HG02852 (cell line): ENCODE measurements around the gene FHIT.
"Not testable (repeated sequence)": the region's sequence is repeated elsewhere in the genome, so short reads cannot be mapped to it uniquely, and the experiment has no call there.

Experiments
- ATAC-seq: cut with Tn5 transposase; IDR thresholded peaks from one replicate; pipeline ENCODE4 v1.9.1; 2021; ENCODE audit warnings: mild to moderate bottlenecking, moderate library complexity; ENCODE audit not compliant: unreplicated experiment

FHIT gene

DNA sequence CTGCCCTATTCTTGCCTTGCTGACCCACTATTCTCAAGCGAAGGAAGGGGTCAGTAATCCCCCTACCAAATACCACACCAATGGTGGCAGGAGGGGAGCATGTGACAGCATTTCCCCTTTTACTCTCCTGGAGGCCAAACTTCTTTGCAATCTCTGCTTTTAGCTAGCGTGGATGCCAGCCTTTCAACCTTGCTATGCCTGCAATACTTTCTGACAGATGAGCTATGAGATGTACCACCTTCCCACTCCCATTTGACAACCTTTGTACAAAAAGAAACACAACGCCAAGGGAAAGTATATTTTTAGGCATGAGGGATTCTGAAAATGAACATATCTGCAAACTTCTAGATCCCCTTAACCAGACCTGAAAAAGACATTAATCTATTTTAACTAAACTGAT lies 302.1 kb downstream of the FHIT start:
- ATAC-seq, result no peak

DNA sequence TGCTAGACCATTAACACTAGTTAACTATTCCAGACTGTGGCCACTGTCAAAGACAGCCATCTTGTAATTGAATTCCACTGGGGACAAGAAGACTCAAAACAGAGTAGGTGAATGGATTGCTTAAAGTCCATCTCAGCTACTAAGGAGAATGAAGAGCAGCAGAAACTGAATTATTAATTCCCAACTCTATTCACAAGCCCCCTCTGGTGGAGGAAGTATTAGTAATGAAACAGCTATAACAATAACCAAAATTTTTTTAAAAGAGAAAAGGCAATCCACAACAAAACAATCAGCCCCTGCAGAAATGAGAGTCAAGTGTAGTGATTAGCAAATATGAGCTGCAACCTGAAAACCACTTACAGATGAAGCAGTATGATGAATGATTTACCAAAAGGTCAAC lies 302.8 kb downstream of the FHIT start:
- no peak for ATAC-seq

DNA sequence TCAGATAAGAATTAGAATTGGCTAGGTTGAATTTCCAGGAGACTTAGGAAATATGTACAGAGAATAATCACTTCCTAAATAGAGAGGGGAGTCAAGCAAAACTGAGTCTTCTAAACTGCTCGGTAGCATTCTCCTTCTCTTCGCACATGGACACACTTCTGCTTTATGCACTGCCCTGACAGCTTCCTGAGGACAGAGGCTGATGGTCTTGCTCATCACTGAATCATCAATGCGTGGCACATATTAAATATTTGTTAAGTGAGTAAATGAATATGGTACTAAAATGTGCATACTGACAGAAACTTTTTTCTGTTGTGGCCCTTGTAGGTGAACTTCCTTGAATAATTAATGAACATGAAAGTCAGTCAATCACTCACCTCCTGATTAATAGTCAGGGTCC lies 315.5 kb downstream of the FHIT start:
- ATAC-seq, result no peak

DNA sequence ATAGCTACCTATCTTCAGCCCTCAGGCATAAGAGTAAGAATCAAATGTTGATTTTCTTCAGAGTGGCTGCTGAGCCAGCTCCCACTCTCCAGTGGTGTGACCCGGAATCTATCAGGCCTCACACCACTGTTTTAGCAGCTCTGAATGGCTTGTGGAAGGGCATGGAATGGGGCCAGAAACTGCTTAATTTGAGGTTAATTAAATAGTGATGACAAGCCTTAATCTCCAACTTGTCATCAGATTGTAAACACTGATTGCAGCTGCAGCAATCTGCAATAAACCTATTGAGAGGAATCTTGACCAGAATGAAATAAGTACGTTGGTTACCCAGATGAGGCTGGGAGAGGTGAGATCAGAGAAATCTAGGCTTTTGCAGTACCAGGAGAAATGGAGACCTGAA lies 317.4 kb downstream of the FHIT start:
- no peak for ATAC-seq

DNA sequence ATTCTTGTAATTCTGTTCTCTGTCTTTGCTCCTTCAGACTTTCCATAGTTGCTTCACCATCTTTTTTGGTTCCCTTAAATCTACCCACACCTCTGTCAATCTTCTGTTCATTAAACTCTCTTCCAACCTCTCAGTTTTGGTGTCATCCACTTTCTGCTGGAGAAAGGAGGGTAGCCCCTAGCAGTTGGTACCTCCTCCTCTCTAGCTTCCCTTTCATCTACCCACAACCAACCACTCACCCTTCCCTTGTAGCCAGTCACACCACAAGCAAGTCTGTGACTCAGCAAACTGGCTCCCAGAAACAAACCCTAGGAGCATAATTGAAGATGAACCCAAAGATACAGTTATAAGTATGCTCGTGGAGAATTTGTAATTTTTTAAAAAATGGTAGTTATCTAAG lies 318.6 kb downstream of the FHIT start:
- no peak for ATAC-seq

DNA sequence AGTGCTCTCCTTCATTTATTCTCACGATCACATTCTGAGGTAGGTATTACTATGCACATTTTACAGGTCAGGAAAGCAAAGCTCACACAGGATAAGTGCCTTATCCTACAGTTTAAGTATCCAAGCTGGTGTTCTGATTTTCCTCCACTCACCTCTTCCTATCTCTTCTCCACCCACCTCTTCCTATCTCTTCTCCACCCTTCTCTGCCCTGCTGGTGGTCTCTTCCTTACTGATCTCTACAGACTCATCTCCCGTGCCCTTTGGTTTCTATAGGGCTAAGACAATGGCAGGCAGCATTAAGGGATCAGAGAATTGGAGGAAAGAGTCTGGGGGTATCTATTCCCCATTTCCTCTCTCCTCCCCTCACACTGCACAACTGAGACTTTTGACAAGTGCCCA lies 319.1 kb downstream of the FHIT start:
- ATAC-seq, result no peak

DNA sequence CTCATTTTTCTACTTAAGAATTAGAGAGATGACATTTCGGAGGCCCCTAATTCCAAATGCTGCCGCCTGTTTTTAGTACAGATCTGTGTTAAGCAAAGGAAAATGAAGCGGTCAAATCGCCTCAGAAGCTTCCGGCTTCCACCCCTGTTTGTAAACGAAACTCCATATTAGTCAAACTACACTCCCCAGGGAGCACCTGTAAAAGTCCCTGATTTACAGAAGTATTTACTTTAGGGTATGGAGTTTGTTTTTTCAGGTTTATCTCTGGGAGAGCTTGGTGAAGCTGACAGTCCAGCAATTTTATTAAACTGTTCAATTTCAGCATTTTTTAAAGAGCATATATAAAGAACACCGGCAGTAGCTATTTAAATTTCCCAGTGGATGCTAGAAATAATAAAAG lies 319.8 kb downstream of the FHIT start:
- no peak for ATAC-seq

DNA sequence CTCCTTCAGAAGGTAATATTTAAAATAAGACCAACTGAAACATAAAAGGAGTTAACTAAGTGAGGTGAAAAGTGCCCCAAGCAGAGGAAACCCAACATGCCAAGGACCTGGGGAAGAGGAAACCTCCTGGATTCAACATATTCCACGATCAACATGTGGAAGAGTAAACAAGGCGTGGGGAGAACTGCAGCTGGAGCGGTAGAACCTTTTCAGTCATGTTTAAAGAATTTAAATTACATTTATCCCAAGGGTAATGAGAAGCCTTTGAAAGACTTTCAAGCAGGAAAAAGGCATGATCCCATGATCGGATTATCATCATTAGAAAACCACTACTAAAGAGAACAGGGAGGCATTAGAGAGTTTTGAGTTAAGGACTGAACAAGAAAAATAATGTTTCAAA lies 330.7 kb downstream of the FHIT start:
- ATAC-seq, result no peak

DNA sequence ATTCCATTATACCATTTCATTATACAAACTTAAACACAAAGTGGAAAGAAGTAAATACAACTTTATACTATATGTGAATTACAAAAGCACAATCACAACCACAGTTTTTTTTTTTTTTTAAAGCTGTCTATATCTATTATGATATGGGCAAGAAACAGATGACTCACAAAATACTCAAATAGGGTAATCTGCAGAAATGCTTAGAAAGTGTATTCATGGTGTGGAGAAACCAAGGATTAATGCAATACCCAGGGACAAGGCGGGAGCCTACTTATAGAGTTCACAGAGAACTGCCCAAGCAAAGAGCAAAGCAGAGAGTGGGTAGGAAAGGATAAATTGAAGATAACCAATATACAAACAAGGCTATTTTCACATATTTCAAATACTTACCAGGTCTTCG lies 332.0 kb downstream of the FHIT start:
- ATAC-seq, result no peak

DNA sequence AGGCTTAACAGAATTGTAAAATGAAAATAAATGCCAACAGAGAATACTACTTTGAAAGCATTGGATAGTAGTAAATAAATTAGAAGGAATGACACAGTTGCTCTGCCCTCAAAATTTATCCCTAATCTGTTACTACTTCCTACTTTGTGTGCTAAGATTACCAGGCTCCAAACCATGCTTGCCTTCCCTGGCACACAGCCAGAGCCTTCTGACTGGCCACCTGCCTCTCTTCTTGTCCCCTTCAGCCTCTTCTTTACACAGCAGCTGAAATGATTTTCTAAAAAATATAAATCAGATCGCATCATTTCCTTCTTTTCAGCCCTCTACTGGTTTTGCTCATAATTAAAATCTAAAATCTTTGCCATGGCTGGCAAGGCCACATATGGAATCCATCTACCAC lies 334.1 kb downstream of the FHIT start:
- ATAC-seq, result no peak

DNA sequence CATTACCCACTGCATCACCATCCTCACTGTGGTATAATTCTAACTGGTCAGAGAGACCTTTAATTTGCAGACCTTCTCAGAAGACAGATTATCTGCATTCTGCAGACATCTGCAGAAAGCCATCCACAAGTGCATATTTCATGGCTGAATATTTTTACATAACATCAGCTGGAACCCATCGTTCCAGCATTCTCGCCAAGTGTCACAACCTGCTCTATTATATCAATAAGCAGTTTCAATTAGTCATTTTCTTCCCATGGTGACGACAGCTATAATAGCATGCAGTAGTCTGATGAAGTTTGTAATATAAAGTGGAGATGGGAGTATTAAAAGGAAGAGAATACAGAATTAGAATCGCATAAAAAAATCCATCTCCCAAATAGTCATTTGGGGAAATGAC lies 334.7 kb downstream of the FHIT start:
- no peak for ATAC-seq

DNA sequence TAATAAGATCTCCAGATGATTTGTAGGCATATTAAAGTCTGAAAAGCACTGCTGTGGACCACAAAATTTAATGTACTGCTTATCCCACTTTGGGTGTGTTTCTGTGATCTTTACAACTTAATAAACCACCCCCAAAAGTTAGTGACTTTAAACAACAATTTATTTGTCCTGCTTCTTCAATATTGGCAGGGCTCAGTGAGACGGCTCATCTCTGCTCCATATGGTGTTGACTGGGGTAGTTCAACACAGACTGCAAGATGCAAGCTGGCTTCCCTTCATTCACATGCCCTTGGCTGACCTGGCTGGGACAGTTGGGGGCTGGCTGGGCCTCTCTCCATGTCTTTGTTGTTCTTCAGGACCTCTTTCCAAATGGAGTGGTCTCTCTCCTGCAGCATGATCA lies 337.8 kb downstream of the FHIT start:
- ATAC-seq, result no peak

DNA sequence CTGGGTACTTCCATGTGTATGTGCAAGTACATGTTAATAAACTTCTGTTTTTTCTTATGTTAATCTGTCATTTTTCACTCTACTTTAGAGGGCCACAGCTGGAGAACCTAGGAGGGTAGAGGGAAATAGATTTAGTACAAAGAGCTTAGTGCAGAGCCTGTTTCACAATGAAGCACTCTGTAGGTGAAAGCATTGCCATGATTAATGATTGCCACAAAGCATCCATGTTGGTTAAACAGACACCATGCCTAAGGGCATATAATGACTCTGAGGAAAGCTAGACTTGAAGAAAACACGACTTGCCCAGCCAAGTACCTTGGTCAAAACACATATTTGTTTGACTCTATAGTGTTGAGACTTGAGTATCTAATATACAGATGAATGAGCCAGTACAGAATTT lies 338.4 kb downstream of the FHIT start:
- ATAC-seq, result no peak

DNA sequence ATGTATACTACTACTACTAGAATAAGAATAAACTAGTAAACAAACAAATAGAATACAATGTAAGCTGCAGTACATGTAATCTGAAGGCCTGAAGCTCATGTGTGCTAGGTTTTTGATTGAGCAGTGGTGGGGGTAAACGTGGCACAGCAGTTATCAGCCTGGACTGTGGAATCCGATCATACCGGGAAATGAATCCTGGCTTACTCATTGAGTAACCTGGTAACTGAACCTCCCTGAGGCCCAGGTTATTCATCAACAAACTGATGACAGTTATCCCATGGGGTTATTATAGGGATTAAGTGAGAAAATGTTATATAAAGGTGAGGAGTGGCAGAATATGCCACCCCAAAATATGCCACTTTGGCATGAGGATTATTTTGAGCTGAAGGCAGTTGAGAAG lies 339.1 kb downstream of the FHIT start:
- ATAC-seq, result no peak

DNA sequence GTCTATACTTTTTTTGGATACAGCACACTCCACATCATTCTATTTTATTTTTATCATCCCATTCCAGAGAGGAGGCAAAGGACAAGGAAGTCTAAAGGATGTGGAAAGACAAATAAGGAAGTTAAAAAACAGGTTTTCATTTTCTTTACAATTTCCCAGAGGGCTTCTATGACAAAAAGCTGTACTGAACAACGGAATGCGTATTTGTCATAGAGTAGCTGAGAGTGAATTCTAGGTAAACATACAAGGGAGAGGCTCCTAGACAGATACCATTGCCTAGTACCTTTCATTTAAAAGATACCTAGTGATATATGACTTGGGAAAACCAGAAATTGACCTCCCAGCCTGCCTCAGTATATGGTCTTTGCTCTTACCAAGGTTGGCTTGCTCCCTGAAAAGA lies 341.7 kb downstream of the FHIT start:
- no peak for ATAC-seq

DNA sequence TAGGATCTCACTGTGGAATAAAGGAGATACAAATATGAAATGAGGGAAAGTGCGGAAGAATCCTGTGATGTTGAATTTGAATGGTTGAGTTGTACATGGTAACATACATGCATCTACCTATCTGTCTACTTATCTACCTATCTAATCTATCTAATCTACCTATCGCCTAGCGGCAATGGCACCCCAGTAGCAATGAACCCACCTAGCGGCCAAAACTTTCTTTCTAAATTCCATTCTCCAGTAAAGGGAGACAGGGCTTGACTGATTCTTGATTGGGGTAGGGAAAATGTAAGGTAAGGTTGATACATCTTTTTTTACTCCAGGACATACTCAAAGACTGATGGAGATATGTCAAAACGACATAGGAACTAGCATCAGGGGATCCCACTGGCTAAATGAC lies 345.0 kb downstream of the FHIT start:
- no peak for ATAC-seq

DNA sequence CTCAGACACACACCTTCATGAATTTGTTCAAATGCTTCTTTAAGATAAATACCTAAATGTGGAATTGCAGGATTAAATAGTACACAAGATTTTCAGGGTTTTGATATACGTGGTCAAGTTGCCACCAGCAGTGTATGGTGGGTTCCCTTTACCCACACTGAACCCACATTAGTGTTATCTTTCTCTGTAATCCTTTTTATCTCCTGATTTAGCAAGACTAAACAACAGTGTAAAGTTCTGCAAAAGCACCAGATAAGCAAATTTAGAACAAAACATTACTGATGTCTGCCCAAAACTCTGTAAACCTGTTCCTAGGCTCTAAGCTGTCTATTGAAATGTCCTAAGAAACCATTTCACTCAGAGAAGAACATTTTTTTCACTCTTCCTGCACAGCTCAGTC lies 352.9 kb downstream of the FHIT start:
- ATAC-seq, result no peak

DNA sequence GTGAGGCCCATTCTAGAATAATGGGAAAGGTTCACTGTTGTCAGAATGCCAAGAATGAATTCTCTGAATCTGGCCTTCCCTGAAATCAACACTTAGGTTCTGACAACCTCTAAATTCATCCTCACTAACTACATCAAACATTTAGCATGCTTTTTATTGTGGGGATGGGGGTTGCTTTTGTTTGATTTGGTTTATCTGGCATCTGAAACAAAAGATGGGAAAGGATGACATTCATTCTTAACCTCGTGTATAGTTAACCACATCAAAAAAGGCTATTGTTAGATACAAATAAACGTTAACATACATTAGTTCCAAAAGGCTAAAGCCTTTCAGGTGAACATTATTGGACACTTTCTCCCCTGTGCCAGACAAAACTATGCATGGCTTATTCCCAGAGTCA lies 357.3 kb downstream of the FHIT start:
- no peak for ATAC-seq

DNA sequence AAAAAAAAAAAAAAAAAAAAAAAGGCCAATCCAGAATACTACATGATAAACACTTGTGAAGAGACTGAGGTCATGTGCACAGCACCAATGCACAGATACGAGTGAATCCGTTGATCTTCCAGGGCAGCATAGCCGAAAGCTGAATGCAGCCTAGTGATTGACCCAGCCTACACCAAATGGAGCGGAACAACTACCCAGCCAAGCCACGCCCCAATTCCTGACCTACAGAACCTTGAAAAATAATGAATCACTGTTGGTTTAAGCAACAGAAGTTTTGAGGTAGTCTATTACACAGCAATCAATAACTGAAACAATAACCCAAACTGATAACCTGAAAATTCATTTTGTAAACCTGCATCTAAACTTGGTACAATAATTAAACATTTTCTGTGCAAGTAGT lies 361.0 kb downstream of the FHIT start:
- no peak for ATAC-seq

DNA sequence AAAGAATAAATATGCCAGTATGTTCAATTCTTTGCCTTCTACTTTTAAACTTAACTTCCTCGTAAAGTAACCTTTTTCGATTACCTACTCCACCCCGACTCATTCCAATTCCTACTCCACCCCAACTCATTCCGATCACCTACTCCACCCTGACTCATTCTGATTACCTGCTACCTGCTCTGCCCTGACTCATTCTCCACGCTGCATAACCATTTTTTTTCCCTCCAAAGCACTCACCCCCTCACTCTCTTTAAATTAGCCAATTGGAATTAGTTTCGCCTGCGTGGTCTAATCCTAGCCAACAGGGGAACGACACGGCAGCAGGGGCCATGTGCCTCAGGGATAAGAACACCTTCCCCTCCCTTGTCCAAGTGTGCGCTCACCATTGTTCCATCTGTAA lies 362.3 kb downstream of the FHIT start:
- not testable (repeated sequence) for ATAC-seq

DNA sequence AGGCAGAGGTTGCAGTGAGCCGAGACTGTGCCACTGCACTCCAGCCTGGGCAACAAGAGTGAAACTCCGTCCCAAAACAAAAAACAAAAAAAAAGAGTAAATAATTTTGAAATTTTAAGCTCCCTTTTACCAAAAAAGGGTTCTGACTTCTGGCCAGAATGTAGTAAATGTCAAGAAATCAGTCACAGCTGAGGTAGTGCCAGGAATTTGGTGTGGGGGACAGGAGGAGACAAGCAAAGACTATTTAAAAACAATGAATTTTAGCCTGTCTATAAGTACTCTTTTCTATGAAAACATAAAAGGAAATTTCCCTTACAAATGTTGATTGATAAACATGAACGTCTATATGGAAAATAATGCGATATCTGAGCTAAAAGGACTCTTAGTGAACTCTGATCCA lies 363.7 kb downstream of the FHIT start:
- ATAC-seq, result no peak

DNA sequence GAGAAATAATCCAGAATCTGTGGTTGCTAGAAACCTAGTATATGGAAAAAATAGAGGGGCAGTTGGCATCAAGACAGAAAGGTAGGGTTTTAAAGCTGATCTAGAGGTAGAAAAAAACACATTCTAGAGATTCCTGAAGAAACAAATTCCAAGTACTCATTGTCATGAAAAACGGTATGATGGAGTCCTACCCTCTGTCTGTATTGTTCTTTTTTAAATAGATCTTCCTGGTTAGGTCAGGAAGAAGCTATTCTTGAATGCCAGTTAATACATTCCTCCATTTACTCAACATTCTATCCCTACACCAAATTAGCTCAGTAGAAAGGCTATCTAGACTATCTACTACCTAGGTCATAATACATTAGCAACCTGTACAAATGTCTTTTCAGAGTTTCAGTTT lies 364.7 kb downstream of the FHIT start:
- ATAC-seq, result no peak

DNA sequence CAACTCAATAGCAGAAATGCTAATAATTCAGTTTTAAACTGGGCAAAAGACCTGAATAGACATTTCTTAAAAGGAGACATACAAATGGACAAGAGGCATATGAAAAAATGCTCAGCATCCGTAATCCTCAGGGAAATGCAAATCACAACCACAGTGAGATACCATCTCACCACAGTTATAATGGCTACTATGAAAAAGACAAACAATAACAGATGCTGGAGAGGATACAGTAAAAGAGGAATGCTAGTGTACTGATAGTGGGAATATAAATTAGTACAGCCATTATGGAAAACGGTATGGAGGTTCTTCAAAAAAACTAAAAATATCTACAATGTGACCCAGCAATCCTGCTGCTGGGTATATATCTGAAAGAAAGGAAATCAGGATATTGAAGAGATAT lies 367.2 kb downstream of the FHIT start:
- no peak for ATAC-seq

DNA sequence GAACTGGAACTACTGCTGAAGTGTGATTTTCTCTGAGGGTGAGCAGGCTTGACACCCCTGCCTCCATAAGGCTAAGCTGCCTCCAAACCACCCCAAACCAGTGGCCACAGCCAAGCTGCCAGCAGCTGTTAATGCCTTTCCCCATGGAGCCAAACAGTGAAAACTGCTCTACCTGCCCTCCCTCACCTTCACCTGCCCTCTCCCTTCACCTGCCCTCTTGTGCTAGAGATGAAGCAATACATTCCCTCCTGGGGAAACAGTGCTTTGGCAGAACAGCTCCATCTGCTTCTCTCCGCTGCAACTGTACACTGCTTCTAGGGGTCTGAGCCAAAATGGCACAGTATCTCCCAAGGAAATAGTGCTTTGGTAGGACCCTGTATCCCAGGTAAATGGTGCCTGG lies 374.1 kb downstream of the FHIT start:
- no peak for ATAC-seq
